HG02852 (cell line): Measurements from ENCODE around the gene CYP8B1.

Experiments used
- ATAC-seq: cut with Tn5 transposase; IDR thresholded peaks from one replicate; pipeline ENCODE4 v1.9.1; 2021; ENCODE audit warnings: mild to moderate bottlenecking, moderate library complexity; ENCODE audit not compliant: unreplicated experiment

CYP8B1 gene

DNA sequence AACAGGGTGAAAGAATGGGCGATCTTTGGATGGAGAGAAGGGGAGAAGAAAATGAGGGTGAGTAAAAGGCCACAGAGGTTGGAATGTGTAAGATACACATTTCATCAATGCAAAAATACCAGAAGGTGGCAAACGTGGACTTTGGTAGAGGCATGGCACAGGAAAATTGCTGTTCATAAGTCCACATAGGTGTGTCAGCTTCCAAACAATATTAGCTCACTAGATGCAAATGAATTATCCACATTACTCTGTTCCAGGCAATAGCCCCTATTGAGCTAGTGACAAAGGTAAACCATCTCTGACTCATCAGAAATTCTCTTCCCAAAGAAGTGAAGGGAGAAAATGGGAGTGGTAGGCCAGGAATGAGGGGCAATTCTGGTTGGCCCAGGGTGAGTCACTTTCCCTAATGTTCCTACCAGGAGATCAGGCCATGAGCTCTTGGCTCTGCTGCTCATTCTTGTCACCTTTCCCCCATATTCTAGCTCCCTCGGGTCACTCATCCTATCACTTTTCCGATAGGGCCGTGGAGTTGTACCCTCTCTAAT is 46.5 kb downstream of the CYP8B1 start:
- ATAC-seq: no peak

DNA sequence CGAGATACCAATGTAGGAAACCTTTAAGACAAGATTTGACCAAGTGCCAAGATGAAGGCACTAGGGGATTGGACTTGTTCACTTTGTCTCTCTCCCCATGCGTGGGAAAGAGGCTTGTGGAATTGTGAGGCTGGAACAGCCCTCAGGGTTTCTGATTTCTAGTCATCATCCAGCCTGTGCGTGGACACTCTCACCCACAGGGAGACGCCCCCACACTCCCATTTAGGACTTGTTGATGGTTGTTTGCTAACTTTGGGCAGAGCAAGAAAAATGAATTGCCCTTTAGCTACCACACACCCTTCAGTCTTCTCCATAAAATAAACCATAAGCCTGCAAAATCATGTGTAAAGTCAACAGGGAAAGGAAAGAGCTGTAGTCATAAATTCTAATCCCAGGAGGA is 48.0 kb downstream of the CYP8B1 start:
- no peak for ATAC-seq

DNA sequence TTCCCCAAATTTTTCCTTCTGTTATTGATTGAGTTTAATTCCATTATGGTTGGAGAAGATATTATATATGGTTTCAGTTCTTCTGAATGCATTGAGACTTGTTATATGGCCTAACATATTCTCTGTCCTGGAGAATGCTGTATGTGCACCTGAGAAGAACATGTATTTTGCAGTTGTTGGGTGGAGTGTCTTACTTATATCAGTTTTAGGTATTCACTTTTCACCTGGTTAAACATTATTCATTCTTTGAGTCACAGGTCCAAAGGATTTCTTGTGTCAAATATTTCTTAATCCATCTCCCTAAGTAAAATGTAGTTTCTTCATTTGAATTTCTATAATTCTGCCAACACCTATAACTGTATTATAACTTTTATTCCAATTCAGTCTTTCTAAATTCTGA is 48.7 kb downstream of the CYP8B1 start:
- ATAC-seq: no peak

DNA sequence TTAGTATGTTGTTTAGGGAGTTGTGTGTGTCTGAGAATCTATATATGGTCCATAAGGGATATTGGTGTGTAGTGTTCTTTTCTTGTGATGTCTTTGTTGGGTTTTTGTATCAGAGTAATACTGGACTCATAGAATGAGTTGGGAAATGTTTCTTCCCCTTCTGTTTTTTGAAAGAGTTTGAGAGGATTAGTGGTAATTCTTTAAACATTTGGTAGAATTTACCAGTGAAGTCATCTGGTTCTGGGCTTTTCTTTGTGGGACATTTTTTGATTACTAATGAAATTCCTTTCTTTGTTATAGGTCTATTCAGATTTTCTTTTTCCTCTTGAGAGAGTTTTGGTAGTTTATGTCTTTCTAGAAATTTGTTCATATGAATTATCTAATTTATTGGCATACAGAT is 49.5 kb downstream of the CYP8B1 start:
- ATAC-seq: no peak

DNA sequence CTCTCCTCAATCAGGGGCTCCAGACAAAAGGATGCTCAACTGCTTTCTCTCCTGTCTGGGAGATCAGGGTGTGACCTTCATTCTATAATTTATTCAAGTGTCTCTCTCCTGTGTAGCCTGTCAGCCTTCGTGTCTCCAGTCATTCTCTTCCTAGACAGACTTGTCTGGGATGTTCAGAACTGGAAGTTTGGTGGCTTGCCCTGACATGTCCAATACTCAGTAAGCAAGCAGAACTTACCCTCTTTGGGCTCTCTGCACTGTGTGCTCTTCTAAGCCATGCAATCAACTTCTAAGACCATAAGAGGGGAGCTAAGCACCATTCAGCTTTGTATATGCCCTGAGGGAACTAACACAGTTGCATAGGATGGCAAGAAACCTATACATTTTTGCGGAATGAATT is 52.3 kb downstream of the CYP8B1 start:
- no peak for ATAC-seq

DNA sequence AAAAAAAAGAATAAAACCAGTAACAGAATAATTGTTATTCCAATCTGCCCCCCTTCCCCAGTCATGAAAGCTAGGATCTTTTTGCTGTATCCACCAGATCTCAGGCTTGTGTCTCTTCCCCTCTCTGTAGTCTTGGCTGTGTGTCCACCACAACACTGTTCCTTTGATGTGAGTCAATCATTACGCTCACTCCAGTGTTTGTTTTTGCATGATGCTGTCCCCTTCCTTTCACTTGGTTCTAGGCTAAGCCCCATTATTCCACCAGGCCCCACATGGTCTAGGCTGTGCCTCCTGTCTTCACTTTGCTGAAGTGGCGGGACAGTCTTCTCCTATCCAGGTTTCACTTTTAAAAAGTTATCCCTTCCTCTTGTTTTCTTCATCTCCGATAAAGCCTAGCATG is 52.9 kb downstream of the CYP8B1 start:
- ATAC-seq: no peak
